Mesangial cell (primary cell): ENCODE measurements around the gene INVS. TPM values are rescaled to one million over a fixed set of nuclear protein-coding genes. Genes with fewer than 3 reads are reported as not detected.

ENCODE experiments used
- total RNA-seq: library from RNA; depleted of rRNA; stranded (reverse); fragments of >200 nt; gene quantifications from 2 replicates; pipeline ENCODE4 v1.2.3, GENCODE V29; 2015

INVS gene, protein sequence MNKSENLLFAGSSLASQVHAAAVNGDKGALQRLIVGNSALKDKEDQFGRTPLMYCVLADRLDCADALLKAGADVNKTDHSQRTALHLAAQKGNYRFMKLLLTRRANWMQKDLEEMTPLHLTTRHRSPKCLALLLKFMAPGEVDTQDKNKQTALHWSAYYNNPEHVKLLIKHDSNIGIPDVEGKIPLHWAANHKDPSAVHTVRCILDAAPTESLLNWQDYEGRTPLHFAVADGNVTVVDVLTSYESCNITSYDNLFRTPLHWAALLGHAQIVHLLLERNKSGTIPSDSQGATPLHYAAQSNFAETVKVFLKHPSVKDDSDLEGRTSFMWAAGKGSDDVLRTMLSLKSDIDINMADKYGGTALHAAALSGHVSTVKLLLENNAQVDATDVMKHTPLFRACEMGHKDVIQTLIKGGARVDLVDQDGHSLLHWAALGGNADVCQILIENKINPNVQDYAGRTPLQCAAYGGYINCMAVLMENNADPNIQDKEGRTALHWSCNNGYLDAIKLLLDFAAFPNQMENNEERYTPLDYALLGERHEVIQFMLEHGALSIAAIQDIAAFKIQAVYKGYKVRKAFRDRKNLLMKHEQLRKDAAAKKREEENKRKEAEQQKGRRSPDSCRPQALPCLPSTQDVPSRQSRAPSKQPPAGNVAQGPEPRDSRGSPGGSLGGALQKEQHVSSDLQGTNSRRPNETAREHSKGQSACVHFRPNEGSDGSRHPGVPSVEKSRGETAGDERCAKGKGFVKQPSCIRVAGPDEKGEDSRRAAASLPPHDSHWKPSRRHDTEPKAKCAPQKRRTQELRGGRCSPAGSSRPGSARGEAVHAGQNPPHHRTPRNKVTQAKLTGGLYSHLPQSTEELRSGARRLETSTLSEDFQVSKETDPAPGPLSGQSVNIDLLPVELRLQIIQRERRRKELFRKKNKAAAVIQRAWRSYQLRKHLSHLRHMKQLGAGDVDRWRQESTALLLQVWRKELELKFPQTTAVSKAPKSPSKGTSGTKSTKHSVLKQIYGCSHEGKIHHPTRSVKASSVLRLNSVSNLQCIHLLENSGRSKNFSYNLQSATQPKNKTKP
- total RNA-seq, result 11.2 and 11.7 TPM in 2 replicates

DNA sequence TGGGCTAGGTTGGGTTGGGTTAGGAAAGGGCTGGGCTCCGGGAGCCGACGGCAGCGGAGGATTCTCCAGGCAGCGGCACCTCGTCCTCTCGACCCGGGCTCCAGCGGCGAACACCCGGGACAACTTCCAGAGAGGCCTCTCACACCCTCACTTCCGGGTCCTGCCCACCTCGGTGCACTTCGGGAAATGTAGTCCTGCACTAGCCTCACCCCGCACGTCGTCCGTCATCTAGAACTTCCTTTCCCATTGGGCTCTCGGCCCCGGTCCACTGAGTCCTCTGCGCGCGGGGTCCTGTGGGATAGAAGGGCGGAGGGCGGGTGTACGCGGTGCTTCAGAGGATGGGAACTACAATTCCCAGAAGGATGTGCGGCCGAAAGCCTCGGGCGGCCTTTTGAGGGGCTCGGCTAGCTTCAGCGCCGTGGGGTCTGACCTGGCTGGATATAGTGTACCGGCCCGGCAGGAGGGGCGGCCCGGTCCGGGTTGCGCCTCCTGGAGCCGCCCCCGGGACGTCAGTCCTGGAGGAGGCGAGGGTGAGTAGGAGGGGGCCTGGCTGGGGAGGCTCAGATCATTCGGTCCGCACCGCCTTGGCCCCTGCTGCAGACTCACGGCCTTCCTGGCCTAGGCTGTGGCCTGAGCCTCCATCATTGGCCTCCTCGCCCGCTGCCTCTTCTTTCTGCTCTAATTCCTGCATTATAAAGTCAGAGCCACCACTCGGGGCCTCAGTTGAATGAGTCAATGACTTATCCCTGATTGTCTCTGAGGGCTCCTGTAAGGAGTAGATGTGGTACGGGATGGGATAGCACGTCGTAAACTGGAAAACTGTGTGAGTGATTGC is at the start of gene INVS, which contains the start of gene ERP44:
Gene INVS, plus strand, starts transcription at position 357 of the 835 bp plus-strand sequence. CDS start 5,279 bp downstream, outside the sequence.
Gene ERP44, minus strand, starts transcription at position 114 of the 835 bp plus-strand sequence. CDS start 160 bp downstream, outside the sequence.

Other genes with a start within 250 kb of the INVS start
- gene STX17, start 192.6 kb upstream of the INVS start, total RNA-seq, result 9.9 and 15.0 TPM in 2 replicates
- 7.9 and 8.1 TPM in 2 replicates for gene ERP44, start 243 bp upstream of the INVS start, total RNA-seq